SK-N-MC (cell line): ENCODE measurements around the gene CLDND1.

Source experiments
- EZH2 ChIP-seq: fragments of 200-600 bp; sonication (generic); IDR thresholded peaks from one replicate; pipeline ENCODE4 v1.6.1; 2017; ENCODE audit warnings: antibody characterized with exemption
- POLR2AphosphoS5 ChIP-seq: IDR thresholded peaks from 2 replicates; pipeline ENCODE4 v1.6.1; 2012; ENCODE audit warnings: mild to moderate bottlenecking, low read depth, low read length, borderline replicate concordance

DNA sequence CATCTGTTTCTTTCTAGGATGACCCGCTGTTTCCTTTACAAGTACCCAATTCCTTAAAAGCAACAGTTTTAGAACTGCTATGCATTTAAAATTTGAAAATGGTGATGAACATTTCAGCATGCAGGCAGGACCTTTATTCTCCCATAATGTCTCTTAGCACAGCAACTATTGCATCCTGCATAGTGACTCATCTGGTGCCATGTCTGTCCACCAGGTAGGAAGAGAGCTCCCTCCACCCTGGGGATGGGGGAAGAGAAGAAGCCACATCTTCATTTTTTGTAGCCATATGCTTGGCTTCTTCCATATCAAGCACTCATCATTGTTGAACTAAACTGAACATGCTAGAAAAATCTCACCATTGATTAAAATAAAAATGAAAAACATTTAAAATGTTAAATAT lies 19.0 kb upstream of the CLDND1 start:
- TF ChIP-seq POLR2AphosphoS5 (no peak), EZH2 (no peak)
